NCI-H1436 (cell line): ENCODE results near the gene SYNGR2.

Experiments
- DNase-seq: peaks from one replicate; lab custom pipeline; 2025; lab: John Stamatoyannopoulos, UW

Gene SYNGR2

DNA sequence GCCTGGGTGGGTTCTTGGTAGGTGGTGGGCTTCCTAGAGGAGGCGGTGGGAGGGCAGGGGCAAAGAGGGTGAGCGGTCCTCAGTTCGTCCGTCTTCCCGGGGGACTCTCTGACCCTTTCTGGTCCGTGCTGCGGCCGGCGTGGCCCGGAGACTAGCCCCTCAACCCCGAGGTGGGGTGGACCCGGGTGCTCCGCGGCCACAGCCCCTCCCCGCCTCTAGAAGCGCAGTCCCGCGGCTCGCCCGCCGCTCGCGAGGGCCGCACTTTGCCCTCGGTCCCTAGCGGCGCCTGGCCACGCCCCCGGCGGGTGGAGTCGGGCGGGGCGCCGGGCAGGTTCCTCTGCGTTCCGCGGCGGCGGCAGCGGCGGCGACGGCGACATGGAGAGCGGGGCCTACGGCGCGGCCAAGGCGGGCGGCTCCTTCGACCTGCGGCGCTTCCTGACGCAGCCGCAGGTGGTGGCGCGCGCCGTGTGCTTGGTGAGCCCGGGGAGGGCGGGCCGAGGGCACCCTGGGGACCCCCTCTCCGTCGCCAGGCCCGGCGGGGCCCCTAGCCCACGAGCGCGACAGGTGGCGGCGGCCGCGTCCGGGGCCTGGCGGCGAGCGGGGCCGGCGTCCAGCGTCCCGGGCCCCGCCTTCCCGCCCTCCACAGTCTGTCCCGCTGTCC is at the start of gene SYNGR2:
Gene SYNGR2, plus strand, starts transcription at position 340 of the 661 bp plus-strand sequence. Its CDS starts 36 bp downstream, at position 376.
- peak; percentile 85 for DNase-seq

- no peak for DNase-seq
These were observed 49.6 kb upstream of the SYNGR2 start for GRCh38 chr17:78118801-78119241.

DNA sequence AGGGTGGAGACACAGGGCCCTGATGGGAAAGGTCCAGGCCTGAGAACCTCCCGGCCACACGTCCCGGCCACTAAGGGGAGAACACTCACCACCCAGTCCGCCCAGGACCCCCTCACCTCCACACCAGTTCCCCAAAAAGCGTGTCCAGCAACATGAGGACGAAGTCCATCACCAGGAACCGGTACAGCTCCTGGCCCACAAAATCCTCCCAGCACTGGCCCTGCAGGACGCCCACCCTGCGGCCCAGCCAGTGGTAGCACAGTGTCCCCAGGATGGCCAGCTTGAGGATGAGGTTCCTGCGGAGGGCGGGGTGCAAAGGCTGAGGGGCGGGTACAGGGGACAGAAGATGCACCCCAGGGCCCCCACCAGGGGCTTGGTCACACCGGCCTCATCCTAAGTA is 47.8 kb upstream of the SYNGR2 start:
- DNase-seq: no peak

DNA sequence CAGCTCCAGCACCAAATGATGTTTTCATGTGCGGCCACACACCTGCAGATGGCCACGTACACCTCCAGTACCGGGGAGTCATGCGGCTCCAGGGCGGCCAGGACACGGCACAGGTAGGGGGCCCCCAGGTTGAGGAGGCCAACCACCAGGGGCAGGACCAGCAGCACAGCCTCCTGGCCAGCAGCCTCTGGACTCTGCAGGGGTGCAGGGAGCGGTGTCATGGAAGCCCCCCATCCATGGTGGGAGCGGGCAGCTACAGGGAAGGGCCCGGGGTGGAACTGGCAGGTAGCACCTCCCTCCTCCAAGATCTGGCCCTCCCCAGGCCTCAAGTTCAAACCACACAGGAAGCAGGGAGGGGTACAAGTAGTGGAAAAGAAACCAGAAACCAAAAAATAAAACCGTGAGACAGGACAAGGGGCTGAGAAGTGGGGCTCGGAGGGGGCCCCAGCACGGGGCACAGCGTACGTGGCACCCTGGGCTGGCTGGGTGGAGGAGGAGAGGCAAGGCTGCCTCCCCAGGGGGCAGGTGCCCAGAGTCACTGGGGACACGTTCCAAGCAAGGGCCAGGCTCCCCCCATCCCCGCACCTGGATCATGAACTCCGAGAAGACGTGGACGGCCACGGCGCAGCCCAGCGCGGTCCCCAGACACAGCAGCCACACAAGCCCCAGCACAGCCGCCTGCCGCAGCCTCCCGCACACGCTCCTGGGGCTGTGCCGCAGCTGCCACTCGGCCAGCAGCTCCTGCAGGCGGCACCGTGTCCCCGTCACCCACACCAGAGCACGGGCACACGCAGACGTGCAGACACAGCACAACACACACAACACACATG is 47.2 kb upstream of the SYNGR2 start:
- DNase-seq: no peak

GRCh38 chr17:78121801-78122215 is 46.6 kb upstream of the SYNGR2 start:
- no peak for DNase-seq

DNA sequence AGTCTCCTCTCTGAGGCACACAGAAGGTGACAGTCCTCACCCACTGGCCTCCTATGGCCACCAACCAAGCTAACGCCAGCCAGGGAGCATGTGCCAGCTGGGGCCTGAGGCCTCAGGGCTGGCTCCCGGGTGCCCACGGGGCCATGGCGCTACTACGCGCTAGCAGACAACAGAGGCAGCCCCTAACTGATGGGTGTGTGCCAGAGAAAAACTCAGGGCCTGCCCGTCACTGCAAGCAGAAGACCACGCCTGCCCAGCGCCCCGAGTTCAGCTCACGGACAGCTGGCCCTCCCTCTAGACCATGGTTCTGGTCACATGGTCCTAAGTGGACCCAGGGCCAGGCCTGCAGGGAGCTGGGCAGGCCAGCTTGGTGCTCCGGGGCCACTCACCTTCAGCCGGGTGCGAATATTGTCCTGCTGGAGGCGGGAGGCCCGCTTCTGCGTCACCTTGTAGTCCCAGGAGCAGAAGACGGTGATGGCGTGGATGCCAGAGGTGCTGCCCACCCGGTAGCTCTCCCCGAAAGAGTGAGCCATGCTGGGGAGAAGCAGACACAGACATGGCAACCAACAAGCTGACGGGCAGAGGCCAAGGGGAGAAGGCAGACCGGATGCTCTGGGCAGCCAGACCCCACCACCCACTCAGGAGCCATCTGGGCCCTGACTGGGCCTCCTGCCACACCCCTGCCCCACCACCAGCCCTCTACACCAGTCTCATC is 46.0 kb upstream of the SYNGR2 start:
- DNase-seq: no peak

- DNase-seq: no peak
These were observed 45.5 kb upstream of the SYNGR2 start for GRCh38 chr17:78122931-78123249.

GRCh38 chr17:78123258-78123929 is 45.0 kb upstream of the SYNGR2 start:
- no peak for DNase-seq

GRCh38 chr17:78124081-78124835 is 44.1 kb upstream of the SYNGR2 start:
- no peak for DNase-seq

- DNase-seq: no peak
These were observed 43.6 kb upstream of the SYNGR2 start for GRCh38 chr17:78124836-78125137.

DNA sequence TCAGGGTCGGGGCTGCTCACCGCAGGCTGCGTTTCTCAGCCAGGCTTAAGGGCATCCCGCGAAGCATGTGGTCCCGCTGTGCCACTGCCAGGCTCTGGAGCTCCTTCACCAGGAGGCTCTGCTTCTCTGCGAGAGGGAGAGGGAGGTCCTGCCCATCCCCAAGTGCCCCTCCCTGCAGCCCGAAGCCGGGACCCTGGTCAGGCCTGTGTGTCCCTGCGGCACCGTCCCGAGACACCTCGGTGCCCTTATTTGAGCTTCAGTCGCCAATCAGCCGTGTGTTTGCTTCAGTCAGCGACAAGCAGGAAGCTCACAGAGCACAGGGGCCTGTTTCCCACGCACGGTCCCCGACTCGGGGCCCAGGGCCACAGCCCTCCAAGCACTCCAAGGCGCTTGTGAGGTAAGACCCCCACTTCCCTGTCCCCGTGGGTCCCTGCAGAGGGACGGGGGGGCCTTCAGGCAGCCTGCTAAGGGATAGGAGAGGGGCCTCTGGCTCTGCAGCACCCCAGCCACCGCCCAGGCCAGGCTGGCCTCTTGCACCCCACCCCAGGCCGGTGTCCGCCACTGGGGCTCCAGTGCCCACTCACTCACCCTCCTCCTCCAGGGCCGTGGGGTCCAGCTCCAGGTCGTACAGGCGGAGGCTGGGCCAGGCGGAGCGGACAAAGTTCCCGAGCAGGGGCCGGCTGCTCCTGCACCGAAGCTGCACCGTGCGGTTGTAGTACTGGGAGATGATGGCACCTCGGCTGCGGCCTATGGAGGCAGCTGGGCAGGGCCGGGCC is 43.1 kb upstream of the SYNGR2 start:
- DNase-seq: no peak

GRCh38 chr17:78125976-78126894 is 42.1 kb upstream of the SYNGR2 start:
- no peak for DNase-seq

DNA sequence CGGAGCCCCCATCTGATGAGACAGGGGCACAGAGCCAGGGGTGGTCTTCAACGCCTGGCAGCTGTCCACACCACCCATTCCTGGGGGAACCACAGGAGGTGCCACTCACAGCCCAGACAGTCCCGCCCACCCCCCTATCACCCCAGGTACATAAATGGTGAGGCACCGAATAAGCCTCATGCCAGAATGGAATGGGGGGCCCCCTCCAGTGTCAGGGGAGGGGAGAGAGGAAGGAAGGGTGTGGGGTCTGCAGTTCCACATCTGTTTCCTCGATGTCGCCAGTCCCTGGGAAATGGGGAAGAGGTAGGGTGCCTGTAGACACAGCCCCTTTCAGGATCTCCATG is 41.5 kb upstream of the SYNGR2 start:
- no peak for DNase-seq

DNA sequence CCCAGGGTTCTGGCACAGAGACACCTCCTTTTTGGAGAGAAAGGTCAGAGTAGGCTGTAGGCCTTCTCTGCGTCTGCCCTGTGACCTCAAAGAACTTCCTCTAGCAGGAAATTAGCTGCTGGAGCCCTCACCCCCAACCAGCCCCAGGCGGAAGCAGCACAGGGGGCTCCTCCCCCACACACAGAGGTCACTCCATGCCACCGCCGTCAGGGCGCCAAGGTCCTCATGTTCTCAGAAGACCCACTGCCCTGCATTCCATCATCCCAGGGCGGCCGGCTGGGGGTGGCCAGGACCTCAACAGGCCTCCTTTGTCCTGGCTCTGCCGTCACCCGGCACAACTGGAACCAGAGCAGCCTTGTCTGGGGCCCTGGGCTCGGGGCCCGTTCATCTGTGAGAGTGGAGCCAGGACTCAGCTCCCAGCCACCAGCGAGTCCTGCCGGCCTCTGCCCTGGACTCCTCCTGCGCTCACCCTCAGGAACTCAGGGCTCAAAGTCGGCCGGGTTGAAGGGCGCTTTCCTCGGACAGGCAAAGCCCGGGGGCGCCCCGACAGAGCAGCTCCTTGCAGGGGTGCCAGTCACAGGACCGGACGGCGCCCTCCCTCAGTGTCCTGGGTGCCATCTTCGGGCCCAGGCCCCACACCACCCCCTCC is 41.0 kb upstream of the SYNGR2 start:
- no peak for DNase-seq

- no peak for DNase-seq
These were observed 40.4 kb upstream of the SYNGR2 start for GRCh38 chr17:78127888-78128550.

DNA sequence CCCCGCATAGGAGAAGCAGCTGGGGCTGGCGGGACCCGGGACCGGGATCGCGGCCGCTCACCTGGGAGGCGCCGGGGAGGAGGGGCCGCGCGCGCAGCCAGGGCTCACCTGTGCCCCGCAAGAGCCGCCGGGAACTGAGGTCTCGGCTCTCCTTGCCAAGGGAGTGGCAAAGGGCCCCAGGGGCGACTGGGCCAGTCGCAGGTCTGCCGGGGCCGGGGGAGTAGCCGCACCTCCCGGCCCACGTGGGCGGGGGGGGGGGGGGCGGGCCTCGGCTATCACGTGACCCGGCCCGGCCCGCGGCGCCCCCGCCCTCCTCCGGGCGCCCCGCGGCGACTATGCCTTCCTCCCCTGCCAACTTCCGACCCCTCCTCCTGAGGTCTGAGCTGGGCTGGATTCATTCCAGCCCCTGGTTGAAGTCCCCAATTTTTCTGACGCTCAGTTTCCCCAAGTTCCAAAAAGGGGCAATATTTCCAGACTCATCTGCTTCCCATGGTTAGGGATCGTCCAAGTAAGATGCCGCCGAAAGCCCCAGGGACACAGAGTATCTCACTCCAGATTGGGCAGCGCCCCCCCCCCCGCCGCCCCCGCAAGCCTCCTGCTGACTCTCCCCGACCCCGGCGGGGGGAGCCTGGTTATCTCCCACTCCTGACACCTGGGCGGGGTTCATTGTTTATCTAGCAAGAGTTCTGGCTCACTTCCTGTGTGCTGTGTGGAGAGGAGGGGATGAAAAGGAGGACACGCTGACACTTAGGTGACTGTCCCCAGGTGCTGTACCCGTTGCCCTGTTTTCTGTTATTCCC is 39.6 kb upstream of the SYNGR2 start, which contains the start of gene TMC6:
Gene TMC6, minus strand, starts transcription at position 205 of the 800 bp plus-strand sequence. CDS start 1,923 bp downstream, outside the sequence.
- peak; percentile 32 for DNase-seq

DNA sequence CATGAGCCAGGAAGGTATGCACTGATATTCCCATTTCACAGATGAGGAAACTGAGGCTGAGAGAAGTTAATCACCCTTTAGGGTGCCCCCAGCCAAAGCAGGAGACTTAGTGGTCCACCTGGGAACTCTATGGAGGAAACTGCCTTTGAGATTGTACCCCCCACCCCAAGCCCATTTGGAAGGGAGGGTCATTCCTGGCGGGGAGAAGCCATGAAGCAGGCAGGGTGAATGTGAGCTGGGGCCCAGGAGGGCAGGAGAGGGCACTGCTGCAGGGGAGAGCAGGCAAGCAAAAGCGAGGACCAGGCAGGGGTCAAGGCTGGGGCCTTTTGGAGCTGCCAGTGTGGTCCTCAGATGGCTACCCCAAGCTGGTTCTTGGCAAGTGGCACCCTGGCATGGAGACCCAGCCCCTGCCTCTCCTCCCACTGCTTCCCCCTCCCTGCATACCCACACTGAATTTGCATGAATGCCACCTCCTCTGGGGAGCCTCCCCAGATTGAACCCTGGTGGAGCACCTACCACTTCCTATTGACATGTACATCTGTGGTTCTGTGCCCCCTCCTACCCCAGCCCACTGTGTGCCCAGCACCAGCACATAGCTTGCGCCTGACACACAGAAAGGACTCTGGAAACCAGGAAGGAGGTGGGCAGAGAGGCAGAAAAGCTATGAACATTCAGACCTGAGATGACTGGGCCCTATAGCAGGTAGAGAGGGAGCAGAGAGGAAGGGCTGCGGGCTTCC is 38.9 kb upstream of the SYNGR2 start:
- no peak for DNase-seq
